RPMI8226 (cell line): ENCODE measurements around the gene FCN1.

Experiments used
- DNase-seq: peaks from one replicate; pipeline ENCODE4 v3.0.0-alpha.2; 2015

The FCN1 gene

DNA sequence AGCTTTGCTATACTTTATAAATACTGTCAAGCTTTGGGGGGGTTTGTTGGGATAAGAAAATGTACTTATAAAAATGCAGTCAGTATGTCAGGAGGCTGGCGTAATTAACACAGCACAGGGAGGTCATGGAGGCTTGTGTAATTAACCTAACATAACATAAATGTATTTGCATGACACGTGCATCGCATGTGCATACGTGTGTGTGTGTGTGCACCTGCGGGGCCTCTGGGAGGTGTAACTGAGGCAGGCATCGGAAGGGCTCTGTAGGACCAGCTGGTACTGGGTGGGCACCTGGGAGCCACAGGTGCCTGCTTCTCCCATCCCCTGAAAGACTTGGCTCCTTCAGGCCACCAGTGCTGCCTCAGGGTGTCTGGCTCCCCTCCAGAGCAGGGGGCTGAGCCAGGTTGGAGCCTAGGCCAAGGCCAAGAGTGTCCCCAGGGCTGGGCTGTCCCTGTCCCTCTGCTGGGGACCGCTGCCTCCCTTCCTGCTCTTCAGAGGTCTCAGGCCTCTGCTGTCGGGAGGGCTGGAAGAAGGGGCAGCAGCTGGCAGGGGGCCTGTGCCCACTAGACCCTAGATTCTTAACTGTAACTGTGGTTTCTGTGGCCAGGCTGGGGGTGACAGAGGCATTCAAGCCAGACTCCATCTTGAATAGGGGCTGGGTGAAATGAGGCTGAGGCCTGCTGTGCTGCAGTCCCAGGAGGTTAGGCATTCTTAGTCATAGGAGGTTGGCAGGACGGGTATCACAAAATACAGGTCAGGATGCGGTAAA is 28.1 kb downstream of the FCN1 start:
- no peak for DNase-seq

DNA sequence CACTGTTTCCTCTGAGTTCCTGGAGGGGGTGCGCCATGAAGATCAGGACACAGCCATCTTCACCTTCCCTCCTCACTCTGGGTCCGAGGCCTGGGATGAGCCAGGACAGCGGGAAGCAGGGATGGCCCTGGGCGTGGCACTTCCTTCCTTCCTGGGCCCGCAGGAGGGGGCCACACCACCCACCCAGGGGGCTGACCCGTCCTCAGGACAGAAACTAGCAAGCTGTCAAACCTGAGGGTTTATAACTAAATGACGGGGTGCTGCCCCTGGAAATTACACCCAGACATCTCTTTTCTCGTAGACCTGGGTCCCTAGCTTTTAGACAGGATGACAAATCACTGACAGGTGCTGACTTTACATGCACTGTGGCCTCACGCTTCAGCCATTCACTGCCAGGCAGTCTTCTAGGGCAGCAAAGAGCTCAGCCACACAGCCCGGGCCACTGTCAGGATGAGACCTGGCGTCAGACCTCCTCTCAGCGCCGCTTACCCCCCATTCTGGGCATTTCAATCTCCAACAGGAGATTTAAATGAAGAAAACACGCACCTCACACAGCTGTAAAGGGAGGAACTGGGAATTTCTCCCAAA is 29.0 kb downstream of the FCN1 start:
- no peak for DNase-seq

DNA sequence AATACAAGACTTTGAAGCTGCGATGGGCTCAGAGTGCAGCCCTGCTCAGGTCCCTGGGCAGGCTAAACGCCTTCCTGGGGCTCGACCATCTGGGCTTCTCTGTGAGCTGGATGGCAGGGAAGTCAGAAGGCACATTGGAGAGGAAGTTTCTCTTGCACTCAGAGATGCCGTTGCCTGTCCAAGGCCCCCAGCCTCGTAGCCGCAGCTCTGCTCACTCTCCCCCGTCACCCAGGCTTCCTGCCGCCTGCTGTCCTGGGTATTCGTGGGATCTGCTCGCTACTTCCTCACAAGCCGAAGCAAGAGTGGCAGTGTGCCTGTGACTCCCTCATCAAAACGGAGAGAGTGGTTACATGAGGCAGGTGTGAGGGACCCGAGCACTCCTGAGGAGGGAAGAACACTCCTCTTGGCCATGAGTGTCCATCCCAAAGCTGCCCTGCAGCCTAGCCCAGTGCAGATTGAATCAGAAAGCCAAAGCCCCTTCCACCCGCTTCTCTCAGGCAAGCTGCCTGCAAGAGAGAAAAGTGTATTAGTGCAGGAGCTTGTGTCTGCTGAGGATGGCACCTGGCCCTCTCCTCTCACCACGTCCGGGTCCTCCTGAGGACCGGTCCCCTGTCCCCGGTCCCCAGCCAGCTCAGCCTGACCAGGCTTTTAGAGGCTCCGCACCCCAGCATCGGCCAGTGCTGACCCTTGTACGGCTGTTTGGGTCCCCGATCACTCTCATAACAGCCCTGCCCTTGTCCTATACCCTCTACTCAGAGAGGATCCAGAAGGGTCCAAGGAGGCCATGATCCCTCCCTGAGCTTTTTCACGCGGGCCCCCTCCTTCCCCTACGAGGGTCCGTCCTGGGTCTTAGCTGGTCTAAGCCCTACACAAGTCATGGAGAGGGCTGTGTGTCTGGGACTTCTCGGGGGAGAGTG is 29.8 kb downstream of the FCN1 start:
- no peak for DNase-seq

DNA sequence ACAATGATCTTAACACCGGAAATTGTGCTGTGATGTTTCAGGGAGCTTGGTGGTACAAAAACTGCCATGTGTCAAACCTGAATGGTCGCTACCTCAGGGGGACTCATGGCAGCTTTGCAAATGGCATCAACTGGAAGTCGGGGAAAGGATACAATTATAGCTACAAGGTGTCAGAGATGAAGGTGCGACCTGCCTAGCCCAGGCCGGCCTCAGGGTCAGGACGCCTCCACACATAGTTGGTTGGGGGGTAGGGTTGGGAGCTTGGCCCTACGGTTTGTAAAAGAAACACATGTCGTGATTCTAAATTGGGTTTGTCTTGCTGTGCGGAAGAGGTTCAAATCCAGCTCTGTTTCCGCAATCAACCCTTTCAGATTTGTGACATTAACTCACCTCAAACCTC is 30.5 kb downstream of the FCN1 start:
- no peak for DNase-seq

DNA sequence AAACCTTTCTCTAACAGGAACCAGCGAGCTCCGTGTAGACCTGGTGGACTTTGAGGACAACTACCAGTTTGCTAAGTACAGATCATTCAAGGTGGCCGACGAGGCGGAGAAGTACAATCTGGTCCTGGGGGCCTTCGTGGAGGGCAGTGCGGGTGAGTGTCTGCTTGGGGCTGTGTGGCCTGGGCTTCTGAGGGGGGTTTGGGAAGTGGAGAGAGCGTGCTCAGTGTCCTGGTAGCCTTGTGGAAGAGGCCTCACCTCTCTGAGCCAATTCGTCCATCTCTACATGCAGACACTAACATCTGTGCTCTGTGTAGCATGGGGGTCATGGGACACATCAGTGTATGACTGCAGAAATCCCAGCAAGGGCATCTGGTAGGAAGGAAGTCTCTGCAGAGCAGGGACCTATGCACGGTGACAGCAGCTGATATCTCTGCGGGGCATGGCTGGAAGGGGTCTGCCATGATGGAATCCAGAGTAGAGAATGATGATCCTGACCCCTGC is 31.2 kb downstream of the FCN1 start:
- no peak for DNase-seq

DNA sequence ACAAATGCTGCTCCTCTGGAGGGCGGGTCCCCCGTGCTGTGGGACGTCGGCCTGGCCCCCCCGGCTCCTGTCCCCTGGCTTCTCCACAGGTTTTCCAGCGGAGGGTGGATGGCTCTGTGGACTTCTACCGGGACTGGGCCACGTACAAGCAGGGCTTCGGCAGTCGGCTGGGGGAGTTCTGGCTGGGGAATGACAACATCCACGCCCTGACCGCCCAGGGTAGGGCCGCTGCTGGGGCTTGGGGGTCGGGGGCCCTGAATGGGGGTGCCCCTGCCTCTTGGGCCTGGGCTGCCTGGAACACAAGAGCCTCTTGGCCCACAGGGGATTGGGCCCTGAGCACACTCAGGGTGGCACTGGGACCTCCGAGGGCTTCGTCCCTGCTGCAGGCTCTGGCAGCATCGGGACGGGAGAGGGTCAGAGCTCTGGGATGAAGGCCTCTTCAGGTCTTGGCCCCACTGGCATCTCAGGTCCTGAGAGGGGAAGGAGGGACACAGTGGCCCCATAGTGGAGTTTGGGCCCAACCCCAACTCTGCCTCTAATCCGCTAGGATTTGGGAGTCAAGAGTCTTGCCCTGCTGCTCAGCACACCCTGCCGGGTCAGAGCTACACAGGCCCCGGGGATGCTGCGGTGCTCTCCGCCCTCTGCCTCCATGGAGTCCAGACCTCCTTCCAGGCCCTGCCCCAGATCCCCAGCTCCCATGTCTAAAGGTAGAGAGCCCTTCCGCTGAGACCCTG is 31.9 kb downstream of the FCN1 start:
- DNase-seq = no peak

DNA sequence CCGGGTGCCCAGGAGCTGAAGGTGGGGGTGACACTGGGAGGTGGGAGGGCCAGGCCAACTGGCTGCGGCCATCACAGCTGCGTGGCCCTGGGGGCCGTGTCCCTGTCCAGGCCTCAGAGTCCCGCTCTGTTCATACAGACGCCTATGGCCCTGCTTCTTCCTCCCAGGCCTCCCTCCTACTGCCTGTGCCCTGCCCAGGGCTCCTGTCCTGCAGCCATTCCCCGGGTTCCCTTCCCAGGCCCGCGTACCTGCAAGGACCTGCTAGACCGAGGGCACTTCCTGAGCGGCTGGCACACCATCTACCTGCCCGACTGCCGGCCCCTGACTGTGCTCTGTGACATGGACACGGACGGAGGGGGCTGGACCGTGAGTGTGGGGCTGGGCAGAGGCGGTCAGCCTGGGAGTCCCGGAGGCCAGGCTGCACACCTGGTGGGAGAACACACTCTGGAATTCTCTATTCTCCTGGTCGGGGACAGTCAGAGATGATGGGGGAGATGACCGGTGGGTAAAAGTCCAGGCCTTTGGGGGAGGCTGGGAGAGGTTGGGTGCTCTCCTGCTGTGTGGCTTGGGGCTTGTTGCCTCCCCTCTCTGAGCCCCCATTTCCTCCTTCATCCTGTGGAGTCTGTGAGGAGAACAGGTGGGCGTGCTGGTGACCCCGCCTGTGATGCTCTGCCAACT is 32.6 kb downstream of the FCN1 start:
- DNase-seq = no peak

DNA sequence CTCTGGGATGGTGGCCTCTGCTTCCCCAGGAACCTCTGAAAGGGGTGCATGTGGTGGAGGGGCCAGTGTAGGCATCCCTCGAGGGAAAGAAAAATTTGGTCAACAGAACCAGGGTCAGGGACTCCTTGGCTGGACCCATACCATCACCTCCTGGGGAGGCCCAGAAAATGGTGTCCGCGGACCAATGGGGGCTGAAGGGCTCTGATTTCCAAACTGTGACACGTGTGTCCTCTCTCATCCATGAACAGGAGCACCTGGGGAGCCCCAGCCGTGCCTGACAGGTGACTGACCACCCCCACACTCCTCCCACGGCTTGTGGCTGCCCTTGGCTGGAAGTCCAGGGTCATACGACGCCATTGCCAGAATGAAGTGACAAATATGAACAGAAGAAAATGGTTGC is 33.2 kb downstream of the FCN1 start:
- no peak for DNase-seq

DNA sequence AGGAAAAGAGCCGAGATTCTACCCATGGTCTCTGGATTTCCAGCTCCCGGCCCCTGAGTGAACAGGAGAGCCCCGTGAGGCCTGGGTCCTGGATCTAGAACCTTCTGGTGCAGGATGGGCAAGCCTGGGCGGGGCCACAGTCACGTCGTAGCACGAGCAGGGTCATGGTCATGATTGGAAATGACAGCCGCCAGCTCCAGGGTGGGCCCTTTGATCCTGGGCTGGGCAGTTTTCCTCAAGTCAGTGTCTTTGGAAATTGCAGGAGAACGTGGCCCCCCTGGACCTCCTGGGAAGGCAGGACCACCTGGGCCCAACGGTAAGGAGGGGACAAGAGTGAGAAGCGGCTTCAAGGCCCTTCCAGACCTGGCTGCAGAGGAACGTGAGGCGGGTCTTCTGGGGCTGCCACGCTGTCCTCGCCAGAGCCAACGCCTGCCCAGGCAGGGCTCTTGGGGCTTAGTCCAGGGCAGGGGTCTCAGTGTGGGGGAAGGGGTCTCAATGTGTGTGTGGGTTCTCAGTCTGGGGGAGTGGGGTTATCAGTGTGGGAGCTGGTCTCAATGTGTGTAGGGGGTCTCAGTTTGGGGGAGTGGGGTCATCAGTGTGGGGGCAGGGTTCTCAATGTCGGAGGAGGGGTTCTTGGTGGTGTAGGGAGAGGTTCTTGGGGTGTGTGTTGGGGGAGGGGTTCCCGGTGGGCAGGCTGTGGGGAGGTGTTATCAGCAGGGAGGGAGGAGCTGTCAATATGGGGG is 34.5 kb downstream of the FCN1 start:
- DNase-seq = no peak

DNA sequence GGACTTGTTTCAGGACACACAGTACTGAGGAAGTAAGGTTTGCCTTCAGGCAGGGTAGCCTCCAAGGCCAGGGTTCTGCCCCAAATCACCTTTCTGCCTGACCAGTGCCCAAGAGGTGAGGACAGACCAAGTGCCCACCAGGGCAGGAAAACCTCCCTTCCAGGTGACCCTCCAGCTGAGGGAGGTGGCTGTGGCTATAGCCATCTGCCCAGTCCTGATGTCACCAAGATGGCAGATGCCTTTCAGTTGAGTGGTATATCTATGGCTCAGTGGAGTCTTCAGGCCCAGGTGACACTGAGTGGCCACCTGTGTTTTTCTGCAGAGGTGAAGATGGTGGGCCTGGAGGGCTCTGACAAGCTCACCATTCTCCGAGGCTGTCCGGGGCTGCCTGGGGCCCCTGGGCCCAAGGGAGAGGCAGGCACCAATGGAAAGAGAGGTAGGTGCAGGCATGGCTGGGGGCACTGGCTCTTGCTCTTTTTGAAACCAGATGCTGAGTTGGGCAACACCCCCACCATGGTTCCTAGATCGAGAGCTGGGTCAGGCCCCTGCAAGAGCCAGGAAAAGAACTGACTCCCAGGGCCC is 35.4 kb downstream of the FCN1 start:
- DNase-seq = no peak

DNA sequence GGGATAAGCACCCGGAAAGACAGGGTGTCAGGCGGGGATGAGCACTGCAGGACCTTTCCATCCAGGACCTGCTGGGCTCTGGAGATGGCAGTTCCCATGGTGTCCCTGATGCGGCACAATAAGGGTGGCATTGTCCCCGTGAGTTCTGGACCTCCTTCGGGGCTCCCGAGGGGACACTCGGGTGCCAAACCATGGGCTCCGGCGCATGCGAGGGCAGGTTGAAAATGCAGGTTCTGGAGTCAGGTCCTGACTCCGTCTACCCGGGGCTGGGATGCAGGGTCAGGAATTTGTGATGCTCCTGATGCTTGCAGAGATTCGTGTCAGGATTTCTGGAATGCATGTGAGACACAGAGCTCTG is 36.4 kb downstream of the FCN1 start:
- no peak for DNase-seq

DNA sequence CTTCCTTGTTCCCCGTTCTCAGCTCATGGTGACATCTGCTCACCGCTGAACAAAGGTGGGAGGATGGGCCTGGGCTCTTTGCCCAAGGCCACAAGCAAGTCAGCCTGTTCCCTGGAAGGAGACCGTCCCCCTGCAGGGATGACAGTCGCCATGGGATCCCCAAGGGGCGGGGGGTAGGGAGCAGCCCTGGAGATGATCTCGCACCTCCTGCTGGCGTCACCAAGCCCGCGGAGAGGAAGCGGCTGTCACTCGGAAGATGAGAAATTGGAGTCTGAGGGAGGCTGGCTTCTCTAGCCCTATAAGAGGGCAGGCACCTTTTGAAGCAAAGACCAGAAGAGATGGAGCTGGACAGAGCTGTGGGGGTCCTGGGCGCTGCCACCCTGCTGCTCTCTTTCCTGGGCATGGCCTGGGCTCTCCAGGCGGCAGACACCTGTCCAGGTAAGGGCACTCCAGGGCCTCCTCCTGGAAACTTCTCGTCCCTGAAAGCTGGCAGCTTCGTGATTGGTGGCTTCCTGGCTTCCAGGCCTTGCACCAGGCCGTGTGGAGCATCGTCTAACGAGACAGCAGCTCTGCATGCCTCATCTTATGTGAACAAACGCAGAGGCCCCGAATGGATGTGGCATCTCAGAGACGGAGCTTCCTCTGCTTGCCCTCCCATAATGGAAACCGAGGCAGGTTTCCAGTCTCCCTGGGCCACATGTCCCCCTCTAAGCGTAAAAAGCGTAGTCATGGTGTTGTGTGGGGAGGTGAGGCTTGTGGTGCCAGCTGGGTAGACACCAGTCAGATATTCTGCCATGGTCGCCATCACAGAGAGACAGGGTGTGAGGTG is 37.0 kb downstream of the FCN1 start, which contains the start of gene FCN2:
FCN2 (plus strand) TSS at position 327 of the 829 bp plus-strand sequence; CDS start at position 339, 12 bp downstream.
- no peak for DNase-seq

DNA sequence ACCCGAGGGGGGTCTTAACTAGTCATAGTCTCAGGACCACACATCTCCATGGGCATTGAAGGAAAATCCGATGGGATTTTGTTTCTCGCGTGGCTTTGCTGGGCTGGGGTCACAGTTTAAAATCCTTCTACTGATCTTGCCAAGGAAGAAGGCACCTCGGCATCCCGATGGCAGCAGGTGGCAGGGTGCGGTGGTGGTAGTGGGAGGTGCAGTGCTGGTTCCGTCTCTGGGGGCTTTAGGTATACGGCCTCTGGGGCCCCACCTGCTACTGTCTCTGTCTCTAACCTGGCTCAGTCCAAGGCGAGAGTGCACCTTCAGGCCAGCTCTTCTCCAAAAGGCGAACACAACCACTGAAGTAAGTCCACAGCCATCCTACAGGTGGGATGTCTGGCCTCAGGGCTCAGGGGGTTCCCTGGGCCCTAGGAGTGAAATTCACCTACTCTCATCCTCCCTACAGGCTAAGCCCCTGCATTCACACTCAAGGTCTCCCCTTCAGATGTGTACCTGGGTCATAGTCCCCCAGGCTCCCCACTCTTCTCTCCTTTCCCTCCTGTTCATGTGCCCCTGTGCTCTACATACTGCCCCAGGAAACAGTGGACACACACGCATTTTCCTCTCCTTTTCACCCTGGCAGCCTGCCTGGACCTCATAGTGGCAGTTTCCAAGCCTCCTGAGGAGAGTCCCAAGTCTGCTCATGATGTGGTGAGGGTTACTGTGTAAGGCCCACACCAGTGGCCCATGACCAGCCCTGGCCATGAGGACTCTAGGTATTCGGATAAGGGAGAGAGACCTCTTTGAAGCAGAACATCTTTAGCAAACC is 37.8 kb downstream of the FCN1 start:
- DNase-seq = no peak

DNA sequence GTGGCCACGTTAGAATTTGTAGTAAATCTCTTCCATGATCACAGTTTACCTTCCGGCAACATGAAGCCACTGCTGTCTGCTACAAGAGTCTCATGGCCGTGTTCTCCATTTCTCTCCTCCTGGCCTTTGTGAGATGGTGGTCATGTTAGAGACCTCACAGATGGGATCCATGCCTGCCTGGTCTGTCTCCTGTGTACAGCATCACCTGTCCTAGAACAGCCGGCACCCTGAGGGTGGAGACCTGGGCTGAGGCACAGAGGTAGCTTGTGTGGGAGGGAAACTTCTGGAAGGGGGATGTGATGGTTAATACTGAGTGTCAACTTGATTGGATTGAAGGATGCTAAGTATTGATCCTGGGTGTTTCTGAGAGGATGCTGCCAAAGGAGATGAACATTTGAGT is 40.2 kb downstream of the FCN1 start:
- DNase-seq = no peak

DNA sequence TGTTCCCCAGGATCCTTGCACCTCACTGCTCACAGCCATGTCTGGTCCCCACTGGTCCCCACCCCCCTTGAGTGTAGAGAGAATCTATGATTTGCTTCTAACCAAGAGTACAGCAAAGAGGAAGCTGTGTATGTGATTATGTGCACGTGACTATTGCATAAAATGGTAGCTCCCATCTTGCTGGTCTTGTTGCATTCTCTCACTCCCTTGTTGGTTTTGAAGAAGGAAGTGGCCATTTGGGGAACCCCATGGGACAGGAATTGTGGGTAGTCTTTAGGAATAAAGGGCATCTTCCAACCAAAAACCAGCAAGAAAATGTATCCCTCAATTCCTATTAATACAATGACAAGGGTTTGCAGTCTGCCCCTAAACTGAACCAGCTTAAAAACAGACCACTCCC is 42.3 kb downstream of the FCN1 start:
- DNase-seq = no peak

DNA sequence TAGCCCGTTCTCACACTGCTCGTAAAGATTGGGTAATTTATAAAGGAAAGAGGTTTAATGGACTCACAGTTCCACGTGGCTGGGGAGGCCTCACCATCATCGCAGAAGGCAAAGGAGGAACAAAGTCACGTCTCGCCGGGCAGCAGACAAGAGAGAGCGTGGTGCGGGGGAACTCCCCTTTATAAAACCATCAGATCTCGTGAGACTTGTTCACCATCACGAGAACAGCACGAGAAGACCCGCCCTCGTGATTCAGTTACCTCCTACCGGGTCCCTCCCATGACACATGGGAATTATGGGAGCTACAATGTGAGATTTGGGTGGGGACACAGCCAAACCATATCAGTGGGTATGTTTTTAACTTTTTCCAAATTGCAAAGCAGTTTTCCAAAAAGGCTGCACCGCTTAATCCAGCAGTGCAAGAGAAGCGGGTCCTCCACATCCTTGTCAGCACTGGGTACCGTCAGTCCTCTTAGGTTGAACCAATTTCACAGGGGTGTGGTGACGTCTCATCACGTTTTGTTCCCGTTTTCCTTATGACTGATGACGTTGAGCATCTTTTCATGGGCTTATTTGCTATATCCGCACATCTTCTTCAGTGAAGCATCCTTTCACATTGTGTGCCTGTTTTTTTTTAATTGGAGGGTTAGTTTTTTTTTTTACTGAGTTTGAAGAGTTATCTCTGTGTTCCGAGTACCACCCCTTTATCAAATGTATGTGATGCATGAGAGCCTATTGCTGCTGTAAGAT is 45.1 kb downstream of the FCN1 start:
- DNase-seq = no peak

DNA sequence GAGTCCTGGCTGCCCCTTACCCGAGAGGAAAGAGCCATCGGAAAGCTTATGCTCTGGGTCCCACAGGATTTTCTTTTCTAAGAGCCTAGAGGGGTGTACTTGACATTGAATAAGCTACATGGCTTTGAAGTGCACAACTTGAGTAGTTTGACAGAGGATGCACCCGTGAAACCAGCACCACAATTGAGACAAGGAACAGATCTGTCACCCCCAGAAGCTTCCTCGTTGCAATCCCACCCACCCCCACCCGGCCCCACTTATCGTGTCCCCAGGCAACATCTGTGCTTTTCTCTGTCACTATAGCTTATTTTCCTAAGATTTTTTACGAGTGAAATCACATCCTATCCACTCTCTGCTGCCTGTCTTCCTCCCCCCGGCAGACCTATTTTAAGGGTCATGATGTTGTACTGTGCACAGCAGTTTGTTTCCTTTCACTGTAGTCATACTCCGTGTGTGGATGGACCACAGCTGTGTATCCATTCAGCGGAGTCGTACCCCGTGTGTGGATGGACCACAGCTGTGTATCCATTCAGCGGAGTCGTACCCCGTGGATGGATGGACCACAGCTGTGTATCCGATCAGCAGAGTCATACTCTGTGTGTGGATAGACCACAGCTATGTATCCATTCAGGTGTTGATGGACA is 45.9 kb downstream of the FCN1 start:
- DNase-seq = no peak
